Prostate gland (tissue), 2 donors: ENCODE data around the gene FRMD4B. TPM values are rescaled to one million over a fixed set of nuclear protein-coding genes. Genes with fewer than 3 reads are reported as not detected.

Experiments
- DNase-seq: peaks from one replicate; pipeline ENCODE4 v3.0.0-alpha.2; 2019; ENCODE audit warnings: low spot score
- H3K27ac ChIP-seq, 2 donors: fragments of 200-600 bp; sonication (generic); 2 replicates each; pipeline ENCODE4 v1.5.1; 2017 to 2019
- H3K27me3 ChIP-seq: fragments of 200-600 bp; sonication (generic); replicated peaks from 2 replicates; pipeline ENCODE4 v1.5.1; 2019; ENCODE audit not compliant: insufficient read depth
- H3K36me3 ChIP-seq, 2 donors: fragments of 200-600 bp; sonication (generic); 1 replicate in 1 of 2; 2 replicates in 1 of 2; pipeline versions ENCODE4 v1.5.1 to v1.8.1; 2017 to 2019
- H3K4me1 ChIP-seq: fragments of 200-600 bp; sonication (generic); replicated peaks from 2 replicates; pipeline ENCODE4 v1.5.1; 2019
- H3K4me3 ChIP-seq, 2 donors: fragments of 200-600 bp; sonication (generic); 2 replicates each; pipeline ENCODE4 v1.5.1; 2017 to 2019
- H3K9me3 ChIP-seq: fragments of 200-600 bp; sonication (generic); 2 replicates; pipeline ENCODE4 v1.5.1; 2017
- CTCF ChIP-seq, 4 experiments: fragments of 200-600 bp in 2 of 4; fragments of 450-650 bp in 2 of 4; sonication (generic) in 2 of 4; IDR thresholded peaks; 1 replicate in 3 of 4; 2 replicates in 1 of 4; pipeline ENCODE4 v1.5.1; 2016 to 2019; ENCODE audit warnings: antibody characterized with exemption in 4 of 4, mild to moderate bottlenecking in 2 of 4, moderate library complexity in 2 of 4
- POLR2A ChIP-seq: fragments of 450-650 bp; IDR thresholded peaks from one replicate; pipeline ENCODE4 v1.6.1; 2016; ENCODE audit warnings: antibody characterized with exemption, mild to moderate bottlenecking
- POLR2AphosphoS5 ChIP-seq: sonication (generic); formaldehyde crosslinking; IDR thresholded peaks from one replicate; pipeline ENCODE4 v1.6.1; 2017; ENCODE audit warnings: antibody characterized with exemption
- WGBS: methylation state at CpG from one replicate; pipeline ENCODE4 v1.1.5; 2018; 5-methylcytosine and 5-hydroxymethylcytosine counted together
- intact Hi-C: fragments of 100-400 bp; cut with DNase I; formaldehyde crosslinking; loops from one replicate; pipeline ENCODE4 v1.14.2; 2022
- total RNA-seq, 2 donors: library from RNA; depleted of rRNA; stranded (reverse); fragments of >200 nt; gene quantifications; one replicate each; pipeline ENCODE4 v1.1.0, GENCODE V29; 2016

FRMD4B gene
- total RNA-seq, 2 donors from 2014 or later: 31.0 to 41.4 TPM

GRCh38 chr3:69129531-69129930 lies 256.4 kb downstream of the FRMD4B start:
- DNase-seq: no peak
- WGBS: 20% methylated on average over 1 of the region's 1 CpG
- H3K27ac ChIP-seq: no peak overlapping the region
- H3K4me3 ChIP-seq: no peak overlapping the region
- no peaks in the 10 kb centered on the region for H3K36me3 ChIP-seq
- H3K27me3 ChIP-seq: no peaks in the 10 kb centered on the region
- intact Hi-C loops: no loop called here
- H3K9me3 ChIP-seq: no peaks in the 10 kb centered on the region
- TF ChIP-seq CTCF (IDR thresholded peaks at IDR 0.05): no peak
- TF ChIP-seq POLR2A: no peak
- no peak for TF ChIP-seq POLR2AphosphoS5
- no peaks in the 10 kb centered on the region for H3K4me1 ChIP-seq

- Histone ChIP-seq H3K36me3 (no peaks in the 10 kb centered on the region), H3K4me1 (no peaks in the 10 kb centered on the region), H3K27ac (no peak overlapping the region), H3K27me3 (no peaks in the 10 kb centered on the region), H3K4me3 (no peak overlapping the region), H3K9me3 (no peaks in the 10 kb centered on the region)
- intact Hi-C loops: no loop called here
- no peak for DNase-seq
- TF ChIP-seq POLR2A (no peak), CTCF (IDR thresholded peaks at IDR 0.05) (no peak), POLR2AphosphoS5 (no peak)
These were observed 257.4 kb downstream of the FRMD4B start for GRCh38 chr3:69128509-69128908.

GRCh38 chr3:69126999-69127398 lies 258.9 kb downstream of the FRMD4B start:
- Histone ChIP-seq H3K9me3 (no peaks in the 10 kb centered on the region), H3K4me3 (no peak overlapping the region), H3K36me3 (no peaks in the 10 kb centered on the region), H3K4me1 (no peaks in the 10 kb centered on the region), H3K27ac (no peak overlapping the region), H3K27me3 (no peaks in the 10 kb centered on the region)
- WGBS: 85% methylated on average over 2 of the region's 2 CpGs
- intact Hi-C loops: no loop called here
- TF ChIP-seq POLR2AphosphoS5 (no peak), POLR2A (no peak), CTCF (IDR thresholded peaks at IDR 0.05) (no peak)
- DNase-seq: no peak

GRCh38 chr3:69126216-69126615 lies 259.7 kb downstream of the FRMD4B start:
- H3K27me3 ChIP-seq: no peaks in the 10 kb centered on the region
- no peaks in the 10 kb centered on the region for H3K4me1 ChIP-seq
- no peak overlapping the region for H3K4me3 ChIP-seq
- WGBS: 92% methylated on average over 3 of the region's 3 CpGs
- H3K9me3 ChIP-seq: no peaks in the 10 kb centered on the region
- no peak overlapping the region for H3K27ac ChIP-seq
- no peak for DNase-seq
- intact Hi-C loops: no loop called here
- no peak for TF ChIP-seq POLR2A
- no peak for TF ChIP-seq POLR2AphosphoS5
- no peak for TF ChIP-seq CTCF (IDR thresholded peaks at IDR 0.05)
- no peaks in the 10 kb centered on the region for H3K36me3 ChIP-seq

DNA sequence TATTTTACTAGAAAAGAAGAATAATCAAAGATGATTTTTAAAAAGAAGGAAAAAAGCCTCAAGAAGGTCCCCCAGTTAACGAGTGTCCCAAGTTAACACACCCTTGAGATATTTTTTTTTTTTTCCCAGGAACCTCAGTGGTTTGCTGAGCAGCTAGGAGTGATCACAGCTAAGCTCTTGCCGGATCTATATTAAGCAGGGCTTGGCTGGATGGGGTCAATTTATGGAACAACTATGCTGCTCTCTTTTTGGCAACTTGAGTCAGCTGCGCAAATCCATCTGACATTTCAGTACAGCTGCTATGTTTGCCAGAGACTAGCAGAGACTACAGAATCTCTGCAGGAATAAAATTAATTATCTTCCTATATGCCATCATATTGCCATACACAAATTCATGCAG lies 263.5 kb downstream of the FRMD4B start, which contains the start of gene LMOD3:
TSS of gene LMOD3 (minus strand) at position 193 of the 400 bp plus-strand sequence. CDS start 209 bp downstream, outside the sequence.
- DNase-seq: no peak

More for the DNA sequence above, 263.5 kb downstream of the FRMD4B start, which contains the start of gene LMOD3:
- no peak within 1 kb of the TSS for H3K4me3 ChIP-seq
- H3K27ac ChIP-seq: peak within 1 kb of the TSS in 1 of 2 donors; percentile 13
- intact Hi-C loops: loop anchor here (5.0 kb wide), 2 partner anchors 185 to 305 kb away; no protein-coding TSS in a partner anchor
- H3K27me3 ChIP-seq: no peaks in the 10 kb centered on the region
- H3K4me1 ChIP-seq: no peaks in the 10 kb centered on the region
- no peak for TF ChIP-seq CTCF (IDR thresholded peaks at IDR 0.05)
- TF ChIP-seq POLR2AphosphoS5: no peak
- no peak for TF ChIP-seq POLR2A
- H3K9me3 ChIP-seq: no peaks in the 10 kb centered on the region
- 80% methylated on average over 3 of the region's 3 CpGs for WGBS
- H3K36me3 ChIP-seq: no peaks in the 10 kb centered on the region
